Endothelial cell of umbilical vein (primary cell): Measurements from ENCODE around the gene FYCO1. TPM values are rescaled to one million over a fixed set of nuclear protein-coding genes. Genes with fewer than 3 reads are reported as not detected.

Experiments used
- BruUV-seq: library from RNA; stranded (reverse); fragments of 400-500 nt; replicated peaks from 2 replicates; lab custom pipeline; 2021; lab: Mats Ljungman, UMichigan
- CTCF ChIA-PET: fragments of 300-600, 350-600 bp; sonication (Branson Sonifier 250); formaldehyde crosslinking; loops from one replicate; lab custom pipeline; 2021; ENCODE audit warnings: antibody characterized with exemption, inconsistent platforms; lab: Charles Lee
- POLR2A ChIA-PET: fragments of 300-600, 350-600 bp; sonication (Branson Sonifier 250); formaldehyde crosslinking; loops from one replicate; lab custom pipeline; 2021; ENCODE audit warnings: antibody characterized with exemption, inconsistent platforms; lab: Charles Lee
- DNase-seq: peaks from one replicate; pipeline ENCODE4 v3.0.0-alpha.2; 2011; ENCODE audit warnings: low read depth, low spot score
- FAIRE-seq: peaks from 2 replicates; lab custom pipeline; 2011; peaks lifted over from hg19 to GRCh38; lab: Jason Lieb, UNC
- H2AFZ ChIP-seq: 2 replicates; pipeline ENCODE4 v1.6.0; 2012; ENCODE audit warnings: low read depth, low read length, control low read depth, inconsistent platforms
- H3K27ac ChIP-seq: 2 replicates; pipeline ENCODE4 v1.5.1; 2011; ENCODE audit warnings: low read depth, mild to moderate bottlenecking, control low read depth, low read length, moderate library complexity; ENCODE audit not compliant: insufficient read depth
- H3K27me3 ChIP-seq, 2 experiments: 2 replicates each; pipeline versions ENCODE4 v1.6.0 to v1.6.1; 2011; ENCODE audit warnings: low read length in 2 of 2, mixed read lengths in 1 of 2; ENCODE audit not compliant: control insufficient read depth in 2 of 2, insufficient read depth in 2 of 2
- H3K36me3 ChIP-seq, 2 experiments: 2 replicates in 1 of 2; 3 replicates in 1 of 2; pipeline ENCODE4 v1.5.1; 2011; ENCODE audit warnings: low read length in 2 of 2, mild to moderate bottlenecking in 1 of 2, moderate library complexity in 1 of 2; ENCODE audit not compliant: control insufficient read depth in 2 of 2, insufficient read depth in 2 of 2; ENCODE audit errors: extremely low read depth in 1 of 2
- H3K4me1 ChIP-seq: 3 replicates; pipeline ENCODE4 v1.5.1; 2011; ENCODE audit warnings: mild to moderate bottlenecking, low read length; ENCODE audit not compliant: control insufficient read depth, insufficient read depth; ENCODE audit errors: extremely low read depth
- H3K4me2 ChIP-seq: 2 replicates; pipeline ENCODE4 v1.6.1; 2011; ENCODE audit warnings: low read length, control low read depth, mixed read lengths; ENCODE audit not compliant: insufficient read depth
- H3K4me3 ChIP-seq, 3 experiments: fragments of 200-600 bp in 1 of 3; sonication (generic), shearing (Covaris generic) in 1 of 3; replicated peaks in 1 of 3; 2 replicates each; pipeline ENCODE4 v1.5.1; 2011 to 2016; ENCODE audit warnings: control low read depth in 3 of 3, low read length in 3 of 3, mild to moderate bottlenecking in 2 of 3, inconsistent platforms in 1 of 3, low read depth in 1 of 3, moderate library complexity in 1 of 3; ENCODE audit not compliant: insufficient read depth in 1 of 3
- H3K79me2 ChIP-seq: 2 replicates; pipeline ENCODE4 v1.6.0; 2012; ENCODE audit warnings: low read length, inconsistent platforms; ENCODE audit not compliant: control insufficient read depth, insufficient read depth
- H3K9ac ChIP-seq: replicated peaks from 2 replicates; pipeline ENCODE3; 2011; ENCODE audit warnings: low read length, control low read depth; ENCODE audit not compliant: insufficient read depth; ENCODE audit errors: extremely low read depth
- H3K9me1 ChIP-seq: replicated peaks from 3 replicates; pipeline ENCODE4 v1.6.0; 2011; ENCODE audit warnings: mild to moderate bottlenecking, low read length; ENCODE audit not compliant: control insufficient read depth, insufficient read depth; ENCODE audit errors: extremely low read depth
- H3K9me3 ChIP-seq: replicated peaks from 2 replicates; pipeline ENCODE4 v1.5.1; 2012; ENCODE audit warnings: low read length, inconsistent platforms; ENCODE audit not compliant: control insufficient read depth, insufficient read depth
- H4K20me1 ChIP-seq: replicated peaks from 2 replicates; pipeline ENCODE3; 2011; ENCODE audit warnings: mild to moderate bottlenecking, low read length; ENCODE audit not compliant: control insufficient read depth, insufficient read depth; ENCODE audit errors: extremely low read depth
- EZH2 ChIP-seq: IDR thresholded peaks from 2 replicates; pipeline ENCODE4 v1.6.1; 2012; ENCODE audit warnings: borderline replicate concordance, low read depth, mild to moderate bottlenecking, moderate library complexity, low read length, inconsistent platforms; ENCODE audit not compliant: severe bottlenecking
- FOS ChIP-seq: IDR thresholded peaks from 2 replicates; pipeline ENCODE4 v1.6.1; 2011; ENCODE audit warnings: mild to moderate bottlenecking, low read length, moderate library complexity, borderline replicate concordance; ENCODE audit not compliant: insufficient read depth
- GATA2 ChIP-seq: IDR thresholded peaks from 2 replicates; pipeline ENCODE4 v1.7.0; 2011; ENCODE audit warnings: low read depth, mild to moderate bottlenecking, moderate library complexity, mixed read lengths, low read length; ENCODE audit not compliant: insufficient read length, insufficient read depth
- JUN ChIP-seq: IDR thresholded peaks from 2 replicates; pipeline ENCODE4 v1.6.1; 2011; ENCODE audit warnings: borderline replicate concordance, low read depth; ENCODE audit not compliant: insufficient read length, insufficient read depth
- MYC ChIP-seq: IDR thresholded peaks from one replicate; pipeline ENCODE4 v1.6.1; 2011; ENCODE audit warnings: mild to moderate bottlenecking, low read depth, low read length
- POLR2A ChIP-seq: IDR thresholded peaks from 2 replicates; pipeline ENCODE4 v1.6.1; 2012; ENCODE audit warnings: low read depth, mild to moderate bottlenecking, control low read depth, low read length
- POLR2AphosphoS5 ChIP-seq: IDR thresholded peaks from 2 replicates; pipeline ENCODE4 v1.6.1; 2012; ENCODE audit warnings: low read depth, mild to moderate bottlenecking, control low read depth, low read length, moderate library complexity; ENCODE audit not compliant: insufficient read depth
- dilution Hi-C: fragments of 300-500 bp; cut with MboI; formaldehyde crosslinking; loops from one replicate; pipeline ENCODE4 v1.15.0; 2019; ENCODE audit warnings: low sequenced_read_pairs; ENCODE audit not compliant: extremely low pct_ligation_motif_present
- intact Hi-C: fragments of 100-400 bp; cut with micrococcal nuclease; formaldehyde crosslinking; loops from one replicate; pipeline ENCODE4 v1.10.0; 2022
- polyA plus RNA-seq, 4 experiments: library from polyadenylated mRNA; depleted of rRNA in 3 of 4; stranded (reverse) in 3 of 4; unstranded in 1 of 4; fragments of >200 nt; gene quantifications; 2 replicates each; pipeline versions ENCODE4 v1.2.1 to v1.2.3, GENCODE V29; 2011 to 2012; ENCODE audit warnings: missing spikeins in 1 of 4
- total RNA-seq: library from RNA; stranded (reverse); gene quantifications from 2 replicates; pipeline ENCODE4 v1.2.3, GENCODE V29; 2021
- TF ChIP-seq, protein P1 (sequence below): IDR thresholded peaks from 2 replicates; pipeline ENCODE4 v1.6.1; 2011; ENCODE audit not compliant: insufficient read depth, insufficient read length
- TF ChIP-seq, protein P2 (sequence below), 2 donors: IDR thresholded peaks; 1 replicate in 1 of 2; 2 replicates in 1 of 2; pipeline ENCODE4 v1.5.1; 2011; ENCODE audit warnings: low read length in 2 of 2, mild to moderate bottlenecking in 2 of 2, moderate library complexity in 2 of 2, control low read depth in 1 of 2, inconsistent platforms in 1 of 2, low read depth in 1 of 2; ENCODE audit not compliant: insufficient read depth in 1 of 2; ENCODE audit errors: extremely low read depth in 1 of 2

Gene FYCO1
- total and polyA plus RNA-seq, 2 donors (not counting 3 experiments of a cell fraction or from before 2014, with no cell fraction given), result 13.9 to 20.8 TPM

- H3K27ac ChIP-seq, result no peak overlapping the region
- POLR2A ChIA-PET, result no interaction called here
- no peaks in the 10 kb centered on the region for H3K27me3 ChIP-seq
- no TSS peak for BruUV-seq
- H3K4me3 ChIP-seq, result no peak overlapping the region
- no peak for TF ChIP-seq MYC
- no peak for TF ChIP-seq GATA2
- TF ChIP-seq EZH2, result no peak
- TF ChIP-seq, protein P1, sequence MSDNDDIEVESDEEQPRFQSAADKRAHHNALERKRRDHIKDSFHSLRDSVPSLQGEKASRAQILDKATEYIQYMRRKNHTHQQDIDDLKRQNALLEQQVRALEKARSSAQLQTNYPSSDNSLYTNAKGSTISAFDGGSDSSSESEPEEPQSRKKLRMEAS, result no peak
- no peak for TF ChIP-seq FOS
- TF ChIP-seq, protein P2, sequence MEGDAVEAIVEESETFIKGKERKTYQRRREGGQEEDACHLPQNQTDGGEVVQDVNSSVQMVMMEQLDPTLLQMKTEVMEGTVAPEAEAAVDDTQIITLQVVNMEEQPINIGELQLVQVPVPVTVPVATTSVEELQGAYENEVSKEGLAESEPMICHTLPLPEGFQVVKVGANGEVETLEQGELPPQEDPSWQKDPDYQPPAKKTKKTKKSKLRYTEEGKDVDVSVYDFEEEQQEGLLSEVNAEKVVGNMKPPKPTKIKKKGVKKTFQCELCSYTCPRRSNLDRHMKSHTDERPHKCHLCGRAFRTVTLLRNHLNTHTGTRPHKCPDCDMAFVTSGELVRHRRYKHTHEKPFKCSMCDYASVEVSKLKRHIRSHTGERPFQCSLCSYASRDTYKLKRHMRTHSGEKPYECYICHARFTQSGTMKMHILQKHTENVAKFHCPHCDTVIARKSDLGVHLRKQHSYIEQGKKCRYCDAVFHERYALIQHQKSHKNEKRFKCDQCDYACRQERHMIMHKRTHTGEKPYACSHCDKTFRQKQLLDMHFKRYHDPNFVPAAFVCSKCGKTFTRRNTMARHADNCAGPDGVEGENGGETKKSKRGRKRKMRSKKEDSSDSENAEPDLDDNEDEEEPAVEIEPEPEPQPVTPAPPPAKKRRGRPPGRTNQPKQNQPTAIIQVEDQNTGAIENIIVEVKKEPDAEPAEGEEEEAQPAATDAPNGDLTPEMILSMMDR (IDR thresholded peaks at IDR 0.05; ENCODE audit: extremely low read depth in 1 of 2, insufficient read depth in 1 of 2, low read depth in 1 of 2, low read length in 2 of 2), result no peak
- no peak for TF ChIP-seq POLR2A
- TF ChIP-seq POLR2AphosphoS5, result no peak
- TF ChIP-seq JUN, result no peak
- no peaks in the 10 kb centered on the region for H3K9me1 ChIP-seq
- intact Hi-C loops, result no loop called here
- CTCF ChIA-PET, result interaction anchor here (0.5 kb wide), 1 partner anchor 668 kb away, joined by 3 read pairs; no protein-coding TSS in a partner anchor
- H4K20me1 ChIP-seq, result no peaks in the 10 kb centered on the region
- H3K4me2 ChIP-seq, result no peak overlapping the region
- no peak for FAIRE-seq
- no peak for DNase-seq
- no peak overlapping the region for H3K9ac ChIP-seq
- peaks cover 3 to 21% of the 10 kb centered on the region in 2 experiments for H3K36me3 ChIP-seq
- no peak overlapping the region for H2AFZ ChIP-seq
- dilution Hi-C loops, result no loop called here
- no peaks in the 10 kb centered on the region for H3K79me2 ChIP-seq
- H3K9me3 ChIP-seq, result no peaks in the 10 kb centered on the region
- H3K4me1 ChIP-seq, result no peaks in the 10 kb centered on the region
Observed at GRCh38 chr3:45972534-45973402, 22.9 kb downstream of the FYCO1 start.
